Measurements from ENCODE around the gene KIAA1671. TPM values are rescaled to one million over a fixed set of nuclear protein-coding genes. Genes with fewer than 3 reads are reported as not detected.

The KIAA1671 gene
- polyA plus RNA-seq, 1 of the 3 experiments (the other 2 are of a cell fraction): 7.4 TPM

GRCh38 chr22:25186140-25186539, 233.6 kb downstream of the KIAA1671 start:
- POLR2A ChIA-PET: no interaction called here

GRCh38 chr22:25187469-25187868, 235.0 kb downstream of the KIAA1671 start:
- 96% methylated on average over 6 of the region's 6 CpGs for WGBS (ENCODE audit: low lambda C conversion rate)

More at GRCh38 chr22:25186140-25186539, 233.6 kb downstream of the KIAA1671 start:
- Histone ChIP-seq H3K36me3 (replicated peaks in 1 of 2; ENCODE audit: control insufficient read depth in 1 of 2, insufficient read depth in 2 of 2, low read length in 1 of 2) (peaks cover 5 to 29% of the 10 kb centered on the region in 2 experiments), H3K4me2 (no peak overlapping the region), H2AFZ (ENCODE audit: low read depth) (no peak overlapping the region), H3K4me1 (ENCODE audit: control insufficient read depth in 1 of 2, insufficient read depth in 2 of 2, low read depth in 1 of 2, low read length in 1 of 2) (no peaks in the 10 kb centered on the region), H3F3A (replicated peaks; ENCODE audit: insufficient read depth) (no peaks in the 10 kb centered on the region), H3K9me2 (no peaks in the 10 kb centered on the region), H3K9me3 (no peaks in the 10 kb centered on the region), H3K9ac (no peak overlapping the region), H3K79me2 (ENCODE audit: insufficient read depth) (no peaks in the 10 kb centered on the region), H3K27ac (ENCODE audit: low read depth in 2 of 2, low read length in 1 of 2) (no peak overlapping the region), H3K4me3 (ENCODE audit: low read depth in 2 of 2, low read length in 1 of 2) (no peak overlapping the region), H4K20me1 (ENCODE audit: insufficient read depth) (no peaks in the 10 kb centered on the region), H3K27me3 (ENCODE audit: insufficient read depth) (no peaks in the 10 kb centered on the region)
- CTCF ChIA-PET: interaction anchor here (1.1 to 6.6 kb wide), 5 partner anchors 11 to 587 kb away, joined by 3 to 41 read pairs (median 4); no protein-coding TSS in a partner anchor
- WGBS (ENCODE audit: low lambda C conversion rate): 97% methylated on average over 3 of the region's 3 CpGs
- TF ChIP-seq GATA2 (CRISPR knock-in tag; IDR thresholded peaks at IDR 0.05) (no peak), POLR2AphosphoS5 (IDR thresholded peaks at IDR 0.05; ENCODE audit: low read depth, low read length) (no peak), GABPA (IDR thresholded peaks at IDR 0.05; ENCODE audit: low read depth) (no peak), ELF1 (IDR thresholded peaks at IDR 0.05) (no peak), FOXM1 (IDR thresholded peaks at IDR 0.05; ENCODE audit: low read depth) (no peak), MXI1 (IDR thresholded peaks at IDR 0.05; ENCODE audit: low read depth, low read length) (no peak), TAF1 (IDR thresholded peaks at IDR 0.05; ENCODE audit: borderline replicate concordance, low read depth, low read length) (no peak)
- no peak for DNase-seq

More at GRCh38 chr22:25187469-25187868, 235.0 kb downstream of the KIAA1671 start:
- no peak for DNase-seq
- H3K9ac ChIP-seq: no peak overlapping the region
- no peaks in the 10 kb centered on the region for H3F3A ChIP-seq (replicated peaks; ENCODE audit: insufficient read depth)
- TF ChIP-seq MAX (IDR thresholded peaks at IDR 0.05; ENCODE audit: low read depth): no peak
- TF ChIP-seq ZBTB33 (IDR thresholded peaks at IDR 0.05; ENCODE audit: borderline replicate concordance, low read depth): no peak
- TF ChIP-seq EP300 (IDR thresholded peaks at IDR 0.05; ENCODE audit: borderline replicate concordance in 1 of 2, low read depth in 1 of 2, low read length in 1 of 2): no peak
- TF ChIP-seq IRF3 (IDR thresholded peaks at IDR 0.05; ENCODE audit: low read depth, low read length): no peak
- TF ChIP-seq FOXJ3 (CRISPR knock-in tag; IDR thresholded peaks at IDR 0.05): no peak
- no peaks in the 10 kb centered on the region for H3K9me3 ChIP-seq
- no peak overlapping the region for H3K4me2 ChIP-seq
- H2AFZ ChIP-seq (ENCODE audit: low read depth): no peak overlapping the region
- H3K9me2 ChIP-seq: no peaks in the 10 kb centered on the region
- no peaks in the 10 kb centered on the region for H3K4me1 ChIP-seq (ENCODE audit: control insufficient read depth in 1 of 2, insufficient read depth in 2 of 2, low read depth in 1 of 2, low read length in 1 of 2)
- H3K36me3 ChIP-seq (replicated peaks in 1 of 2; ENCODE audit: control insufficient read depth in 1 of 2, insufficient read depth in 2 of 2, low read length in 1 of 2): peaks cover 11 to 34% of the 10 kb centered on the region in 2 experiments
- H3K79me2 ChIP-seq (ENCODE audit: insufficient read depth): no peaks in the 10 kb centered on the region
- H3K27ac ChIP-seq (ENCODE audit: low read depth in 2 of 2, low read length in 1 of 2): no peak overlapping the region
- CTCF ChIA-PET: interaction anchor here (1.1 to 6.6 kb wide), 3 partner anchors 15 to 130 kb away, joined by 3 to 41 read pairs (median 6); no protein-coding TSS in a partner anchor
- no peaks in the 10 kb centered on the region for H3K27me3 ChIP-seq (ENCODE audit: insufficient read depth)
- H4K20me1 ChIP-seq (ENCODE audit: insufficient read depth): no peaks in the 10 kb centered on the region
- POLR2A ChIA-PET: no interaction called here
- no peak overlapping the region for H3K4me3 ChIP-seq (ENCODE audit: low read depth in 2 of 2, low read length in 1 of 2)
